Measurements from ENCODE around the gene LACTBL1.

The LACTBL1 gene

GRCh38 chr1:22936681-22937080, 36.0 kb downstream of the LACTBL1 start:
- no peak for DNase-seq

- DNase-seq: no peak
Observed at GRCh38 chr1:22935433-22935832, 37.2 kb downstream of the LACTBL1 start.

GRCh38 chr1:22932803-22933470, 39.7 kb downstream of the LACTBL1 start:
- no peak for DNase-seq

GRCh38 chr1:22930240-22930912, 42.3 kb downstream of the LACTBL1 start:
- DNase-seq: peak; percentile 32

- no peak for DNase-seq
Observed at GRCh38 chr1:22925111-22925510, 47.6 kb downstream of the LACTBL1 start.

- DNase-seq: peak; percentile 19
Observed at GRCh38 chr1:22922640-22923039, 50.0 kb downstream of the LACTBL1 start.

GRCh38 chr1:22921452-22922126, 51.1 kb downstream of the LACTBL1 start:
- DNase-seq: no peak

GRCh38 chr1:22920734-22921451, 51.8 kb downstream of the LACTBL1 start:
- no peak for DNase-seq

- no peak for DNase-seq
Observed at GRCh38 chr1:22920026-22920733, 52.5 kb downstream of the LACTBL1 start.

- peak; percentile 78 for DNase-seq
Observed at GRCh38 chr1:22919341-22920025, 53.2 kb downstream of the LACTBL1 start.

GRCh38 chr1:22918644-22919043, 54.0 kb downstream of the LACTBL1 start:
- no peak for DNase-seq

GRCh38 chr1:22917989-22918388, 54.7 kb downstream of the LACTBL1 start:
- no peak for DNase-seq

GRCh38 chr1:22916471-22916820, 56.2 kb downstream of the LACTBL1 start:
- no peak for DNase-seq

GRCh38 chr1:22915816-22916470, 56.7 kb downstream of the LACTBL1 start:
- DNase-seq: no peak

- DNase-seq: no peak
Observed at GRCh38 chr1:22915231-22915630, 57.4 kb downstream of the LACTBL1 start.

GRCh38 chr1:22914633-22915217, 57.9 kb downstream of the LACTBL1 start:
- DNase-seq: no peak

GRCh38 chr1:22914156-22914555, 58.5 kb downstream of the LACTBL1 start:
- DNase-seq: no peak

- no peak for DNase-seq
Observed at GRCh38 chr1:22913421-22914141, 59.1 kb downstream of the LACTBL1 start.

- no peak for DNase-seq
Observed at GRCh38 chr1:22912311-22912710, 60.4 kb downstream of the LACTBL1 start.

GRCh38 chr1:22910986-22911651, 61.5 kb downstream of the LACTBL1 start:
- no peak for DNase-seq

All from fibroblast of upper back skin (primary cell).